ENCODE results near the gene NOP53.
A peak's percentile ranks its signal among the peaks of the same experiment; 100 is the strongest.
"Not testable (repeated sequence)": the region's sequence is repeated elsewhere in the genome, so short reads cannot be mapped to it uniquely, and the experiment has no call there.

NOP53 gene

GRCh38 chr19:47742634-47743033, 2.7 kb upstream of the NOP53 start:
- no peak for DNase-seq (ENCODE audit: extremely low read depth, low read depth)
- TF ChIP-seq CTCF (IDR thresholded peaks at IDR 0.05; ENCODE audit: low read depth, low read length, missing control alignments): no peak
- peak overlapping the region; percentile 36 for H3K4me3 ChIP-seq (replicated peaks; ENCODE audit: low read depth, low read length)

GRCh38 chr19:47746129-47746528, 783 bp downstream of the NOP53 start:
- not testable (repeated sequence) for DNase-seq (ENCODE audit: extremely low read depth, low read depth)
- H3K4me3 ChIP-seq (replicated peaks; ENCODE audit: low read depth, low read length): peak overlapping the region; percentile 73

- DNase-seq (ENCODE audit: extremely low read depth, low read depth): no peak
- no peak for TF ChIP-seq CTCF (IDR thresholded peaks at IDR 0.05; ENCODE audit: low read depth, low read length, missing control alignments)
- no peak overlapping the region for H3K4me3 ChIP-seq (replicated peaks; ENCODE audit: low read depth, low read length)
Observed at GRCh38 chr19:47749326-47749725, 4.0 kb downstream of the NOP53 start.

- no peak for TF ChIP-seq CTCF (IDR thresholded peaks at IDR 0.05; ENCODE audit: low read depth, low read length, missing control alignments)
- no peak for DNase-seq (ENCODE audit: extremely low read depth, low read depth)
- no peak overlapping the region for H3K4me3 ChIP-seq (replicated peaks; ENCODE audit: low read depth, low read length)
Observed at GRCh38 chr19:47750752-47751151, 5.4 kb downstream of the NOP53 start.

GRCh38 chr19:47752440-47753211, 7.3 kb downstream of the NOP53 start:
- no peak for TF ChIP-seq CTCF (IDR thresholded peaks at IDR 0.05; ENCODE audit: low read depth, low read length, missing control alignments)
- no peak overlapping the region for H3K4me3 ChIP-seq (replicated peaks; ENCODE audit: low read depth, low read length)
- no peak for DNase-seq (ENCODE audit: extremely low read depth, low read depth)

GRCh38 chr19:47754206-47755064, 9.1 kb downstream of the NOP53 start:
- no peak overlapping the region for H3K4me3 ChIP-seq (replicated peaks; ENCODE audit: low read depth, low read length)
- TF ChIP-seq CTCF (IDR thresholded peaks at IDR 0.05; ENCODE audit: low read depth, low read length, missing control alignments): no peak
- DNase-seq (ENCODE audit: extremely low read depth, low read depth): no peak

GRCh38 chr19:47755065-47755761, 9.9 kb downstream of the NOP53 start:
- DNase-seq (ENCODE audit: extremely low read depth, low read depth): no peak
- TF ChIP-seq CTCF (IDR thresholded peaks at IDR 0.05; ENCODE audit: low read depth, low read length, missing control alignments): no peak

More at GRCh38 chr19:47755065-47755761, 9.9 kb downstream of the NOP53 start:
- H3K4me3 ChIP-seq (replicated peaks; ENCODE audit: low read depth, low read length): no peak overlapping the region
